Activated naive CD4-positive, alpha-beta T cell treated with anti-CD3 and anti-CD28 coated beads, Interleukin-2, amount 50 U/mL, for 16 hours (primary cell): ENCODE data around the gene MAGEA8.
"Not testable (repeated sequence)": the region's sequence is repeated elsewhere in the genome, so short reads cannot be mapped to it uniquely, and the experiment has no call there.

ENCODE experiments used
- DNase-seq: peaks from one replicate; pipeline ENCODE4 v3.0.0-alpha.2; 2020

Gene MAGEA8

GRCh38 chrX:149908727-149909126, 27.7 kb downstream of the MAGEA8 start:
- no peak for DNase-seq

- no peak for DNase-seq
Observed at GRCh38 chrX:149909324-149910177, 28.6 kb downstream of the MAGEA8 start.

GRCh38 chrX:149910178-149910695, 29.3 kb downstream of the MAGEA8 start:
- no peak for DNase-seq

- DNase-seq, result no peak
Observed at GRCh38 chrX:149916745-149917392, 35.9 kb downstream of the MAGEA8 start.

GRCh38 chrX:149923836-149924235, 42.9 kb downstream of the MAGEA8 start:
- DNase-seq, result not testable (repeated sequence)

GRCh38 chrX:149924434-149924833, 43.5 kb downstream of the MAGEA8 start:
- not testable (repeated sequence) for DNase-seq

GRCh38 chrX:149927245-149927963, 46.4 kb downstream of the MAGEA8 start:
- not testable (repeated sequence) for DNase-seq

GRCh38 chrX:149927964-149928258, 46.9 kb downstream of the MAGEA8 start:
- not testable (repeated sequence) for DNase-seq

GRCh38 chrX:149928635-149929034, 47.7 kb downstream of the MAGEA8 start:
- DNase-seq, result not testable (repeated sequence)

GRCh38 chrX:149929400-149929799, 48.4 kb downstream of the MAGEA8 start, which contains the start of gene HSFX4:
Gene HSFX4, plus strand, starts transcription at chrX:149929573. Its CDS starts 72 bp downstream, at chrX:149929645.
- not testable (repeated sequence) for DNase-seq

- not testable (repeated sequence) for DNase-seq
Observed at GRCh38 chrX:149931355-149931754, 50.4 kb downstream of the MAGEA8 start.

- DNase-seq, result not testable (repeated sequence)
Observed at GRCh38 chrX:149932150-149932549, 51.2 kb downstream of the MAGEA8 start.

- not testable (repeated sequence) for DNase-seq
Observed at GRCh38 chrX:149932970-149933369, 52.0 kb downstream of the MAGEA8 start.

GRCh38 chrX:149933547-149933946, 52.6 kb downstream of the MAGEA8 start:
- DNase-seq, result not testable (repeated sequence)
